Thoracic aorta (tissue), 2 donors: Measurements from ENCODE around the gene MAX. TPM values are rescaled to one million over a fixed set of nuclear protein-coding genes. Genes with fewer than 3 reads are reported as not detected.

ENCODE experiments used
- ATAC-seq: fragments of 150-250 bp; one replicate; pipeline ENCODE4 v1.8.0; 2017; ENCODE audit warnings: low read depth; ENCODE audit not compliant: insufficient number of reproducible peaks, low FRiP score
- DNase-seq: peaks from one replicate; pipeline ENCODE4 v3.0.0-alpha.2; 2020; ENCODE audit warnings: low spot score
- H3K27ac ChIP-seq, 2 donors: fragments of 200-600 bp; sonication (generic); 1 replicate in 1 of 2; 2 replicates in 1 of 2; pipeline ENCODE4 v1.5.1; 2016; ENCODE audit warnings: mild to moderate bottlenecking in 2 of 2, moderate library complexity in 2 of 2
- H3K27me3 ChIP-seq: fragments of 200-600 bp; sonication (generic); replicated peaks from 2 replicates; pipeline ENCODE4 v1.6.0; 2016; ENCODE audit warnings: mild to moderate bottlenecking; ENCODE audit not compliant: insufficient read depth
- H3K36me3 ChIP-seq: fragments of 200-600 bp; sonication (generic); one replicate; pipeline ENCODE4 v1.5.1; 2016
- H3K4me1 ChIP-seq, 2 donors: fragments of 200-600 bp; sonication (generic); 1 replicate in 1 of 2; 2 replicates in 1 of 2; pipeline versions ENCODE4 v1.5.1 to v1.6.0; 2016; ENCODE audit warnings: low read depth in 2 of 2, mild to moderate bottlenecking in 1 of 2; ENCODE audit not compliant: control insufficient read depth in 1 of 2
- H3K4me3 ChIP-seq: fragments of 200-600 bp; sonication (generic); 2 replicates; pipeline ENCODE4 v1.5.1; 2016; ENCODE audit warnings: mild to moderate bottlenecking
- H3K9me3 ChIP-seq: fragments of 200-600 bp; sonication (generic); 2 replicates; pipeline ENCODE4 v1.5.1; 2016
- total RNA-seq, 2 donors: library from RNA; depleted of rRNA; stranded (reverse); fragments of >200 nt; gene quantifications; one replicate each; pipeline versions ENCODE4 v1.1.0 to v1.2.3, GENCODE V29; 2016
- TF ChIP-seq, protein P1 (sequence below): fragments of 200-600 bp; sonication (generic); IDR thresholded peaks from one replicate; pipeline ENCODE4 v1.5.1; 2019; ENCODE audit warnings: antibody characterized with exemption

The MAX gene
- total RNA-seq, 2 donors from 2014 or later: 33.2 to 52.8 TPM

DNA sequence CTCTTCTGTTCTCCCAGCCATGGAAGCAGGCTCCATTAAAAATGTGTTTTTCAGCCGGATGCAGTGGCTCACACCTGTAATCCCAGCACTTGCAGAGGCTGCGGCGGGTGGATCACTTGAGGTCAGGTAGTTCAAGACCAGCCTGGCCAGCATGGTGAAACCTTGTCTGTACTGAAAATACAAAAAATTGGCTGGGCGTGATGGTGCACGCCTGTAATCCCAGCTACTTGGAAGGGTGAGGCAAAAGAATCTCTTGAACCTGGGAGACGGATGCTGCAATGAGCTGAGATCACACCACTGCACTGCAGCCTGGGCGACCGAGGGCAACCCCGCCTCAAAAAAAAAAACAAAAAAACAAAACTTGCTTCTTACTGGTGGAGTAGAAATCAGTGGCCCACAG lies 75.8 kb downstream of the MAX start:
- no peak for ATAC-seq
- no peak overlapping the region for H3K27ac ChIP-seq
- peaks cover 18% of the 10 kb centered on the region for H3K36me3 ChIP-seq

GRCh38 chr14:65025818-65026217 lies 76.5 kb downstream of the MAX start:
- Histone ChIP-seq H3K36me3 (peaks cover 18% of the 10 kb centered on the region), H3K4me1 (no peaks in the 10 kb centered on the region), H3K27me3 (no peaks in the 10 kb centered on the region), H3K4me3 (no peak overlapping the region), H3K9me3 (no peaks in the 10 kb centered on the region), H3K27ac (no peak overlapping the region)
- ATAC-seq: no peak
- DNase-seq: no peak
- TF ChIP-seq, protein P1, sequence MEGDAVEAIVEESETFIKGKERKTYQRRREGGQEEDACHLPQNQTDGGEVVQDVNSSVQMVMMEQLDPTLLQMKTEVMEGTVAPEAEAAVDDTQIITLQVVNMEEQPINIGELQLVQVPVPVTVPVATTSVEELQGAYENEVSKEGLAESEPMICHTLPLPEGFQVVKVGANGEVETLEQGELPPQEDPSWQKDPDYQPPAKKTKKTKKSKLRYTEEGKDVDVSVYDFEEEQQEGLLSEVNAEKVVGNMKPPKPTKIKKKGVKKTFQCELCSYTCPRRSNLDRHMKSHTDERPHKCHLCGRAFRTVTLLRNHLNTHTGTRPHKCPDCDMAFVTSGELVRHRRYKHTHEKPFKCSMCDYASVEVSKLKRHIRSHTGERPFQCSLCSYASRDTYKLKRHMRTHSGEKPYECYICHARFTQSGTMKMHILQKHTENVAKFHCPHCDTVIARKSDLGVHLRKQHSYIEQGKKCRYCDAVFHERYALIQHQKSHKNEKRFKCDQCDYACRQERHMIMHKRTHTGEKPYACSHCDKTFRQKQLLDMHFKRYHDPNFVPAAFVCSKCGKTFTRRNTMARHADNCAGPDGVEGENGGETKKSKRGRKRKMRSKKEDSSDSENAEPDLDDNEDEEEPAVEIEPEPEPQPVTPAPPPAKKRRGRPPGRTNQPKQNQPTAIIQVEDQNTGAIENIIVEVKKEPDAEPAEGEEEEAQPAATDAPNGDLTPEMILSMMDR: no peak

More for the DNA sequence above, 75.8 kb downstream of the MAX start:
- DNase-seq: no peak
- Histone ChIP-seq H3K9me3 (no peaks in the 10 kb centered on the region), H3K4me3 (no peak overlapping the region), H3K27me3 (no peaks in the 10 kb centered on the region), H3K4me1 (no peaks in the 10 kb centered on the region)
- TF ChIP-seq, protein P1: no peak

Other genes starting within 250 kb of the MAX start
- gene SPTB, start 222.6 kb downstream of the MAX start, total RNA-seq: 1 to 10 TPM; 5.6 to 9.9 TPM
- 100 to 1,000 TPM; 115 to 128 TPM for gene CHURC1, start 188.1 kb downstream of the MAX start, total RNA-seq
- gene GPX2, start 159.8 kb downstream of the MAX start, total RNA-seq: 1 to 10 TPM in 1 of 2 donors, not detected in 1; 5.0 TPM
- gene RAB15, start 130.2 kb downstream of the MAX start, total RNA-seq: 1 to 10 TPM; 3.2 to 7.8 TPM
- 10 to 100 TPM in 1 of 2 donors, 1 to 10 TPM in 1; 6.8 to 18.3 TPM for gene FNTB, start 115.6 kb downstream of the MAX start, total RNA-seq